H1 (cell line): Measurements from ENCODE around the gene FUBP3. TPM values are rescaled to one million over a fixed set of nuclear protein-coding genes. Genes with fewer than 3 reads are reported as not detected.

ENCODE experiments used
- CTCF ChIA-PET: fragments of 300-600 bp; sonication (Branson Sonifier 250); formaldehyde crosslinking; loops from one replicate; lab custom pipeline; 2021; ENCODE audit not compliant: partially characterized antibody; lab: Charles Lee
- POLR2A ChIA-PET: fragments of 300-600 bp; sonication (Branson Sonifier 250); formaldehyde crosslinking; loops from one replicate; lab custom pipeline; 2021; ENCODE audit warnings: inconsistent platforms; ENCODE audit not compliant: partially characterized antibody; lab: Charles Lee
- DNase-seq, 2 experiments: peaks; one replicate each; pipeline versions ENCODE4 v3.0.0 to v3.0.0-alpha.2; 2010 to 2022; ENCODE audit warnings: low spot score in 2 of 2, low read depth in 1 of 2, mixed read lengths in 1 of 2
- FAIRE-seq: peaks from 2 replicates; lab custom pipeline; 2011; peaks lifted over from hg19 to GRCh38; lab: Jason Lieb, UNC
- H2AFZ ChIP-seq: 2 replicates; pipeline ENCODE4 v1.8.1; 2012; ENCODE audit warnings: low read length, inconsistent platforms
- H2AK5ac ChIP-seq: 2 replicates; pipeline ENCODE4 v1.6.1; 2013; ENCODE audit warnings: low read depth, low read length
- H2BK120ac ChIP-seq: replicated peaks from 2 replicates; pipeline ENCODE3; 2013; ENCODE audit warnings: low read depth, low read length, inconsistent platforms
- H2BK12ac ChIP-seq: 2 replicates; pipeline ENCODE4 v1.6.1; 2013; ENCODE audit warnings: low read depth, low read length
- H2BK15ac ChIP-seq: 2 replicates; pipeline ENCODE4 v1.6.1; 2013; ENCODE audit warnings: low read length
- H2BK20ac ChIP-seq: 2 replicates; pipeline ENCODE4 v1.6.1; 2013; ENCODE audit warnings: low read length
- H2BK5ac ChIP-seq: 2 replicates; pipeline ENCODE4 v1.6.1; 2013; ENCODE audit warnings: low read depth, low read length
- H3K14ac ChIP-seq: 2 replicates; pipeline ENCODE4 v1.6.1; 2013; ENCODE audit warnings: inconsistent platforms; ENCODE audit not compliant: insufficient read length
- H3K18ac ChIP-seq: 2 replicates; pipeline ENCODE4 v1.6.1; 2013; ENCODE audit warnings: low read length; ENCODE audit errors: extremely low read depth
- H3K23ac ChIP-seq: 2 replicates; pipeline ENCODE4 v1.6.1; 2013; ENCODE audit warnings: inconsistent platforms; ENCODE audit not compliant: insufficient read length
- H3K23me2 ChIP-seq: 2 replicates; pipeline ENCODE4 v1.6.1; 2013; ENCODE audit warnings: low read depth, low read length
- H3K27ac ChIP-seq: 2 replicates; pipeline ENCODE4 v1.6.1; 2011; ENCODE audit warnings: low read depth, low read length, inconsistent platforms
- H3K27me3 ChIP-seq, 4 experiments: replicated peaks in 1 of 4; 1 replicate in 1 of 4; 2 replicates in 3 of 4; pipeline versions ENCODE4 v1.6.1 to v1.8.1; 2011 to 2013; ENCODE audit warnings: low read length in 3 of 4, mild to moderate bottlenecking in 3 of 4, inconsistent platforms in 2 of 4, mixed read lengths in 2 of 4, moderate library complexity in 1 of 4; ENCODE audit not compliant: control insufficient read depth in 3 of 4, insufficient read depth in 3 of 4; ENCODE audit errors: extremely low read depth in 1 of 4
- H3K36me3 ChIP-seq, 4 experiments: 2 replicates each; pipeline versions ENCODE4 v1.6.1 to v1.8.1; 2011 to 2013; ENCODE audit warnings: mild to moderate bottlenecking in 4 of 4, low read length in 3 of 4, moderate library complexity in 2 of 4, control low read depth in 1 of 4, inconsistent platforms in 1 of 4; ENCODE audit not compliant: insufficient read depth in 4 of 4, control insufficient read depth in 2 of 4
- H3K4ac ChIP-seq: replicated peaks from 2 replicates; pipeline ENCODE3; 2013; ENCODE audit warnings: low read length, low read depth, mixed read lengths, inconsistent platforms; ENCODE audit not compliant: insufficient read length
- H3K4me1 ChIP-seq, 4 experiments: replicated peaks in 1 of 4; 1 replicate in 1 of 4; 2 replicates in 3 of 4; pipeline versions ENCODE4 v1.6.1 to v1.8.1; 2011 to 2013; ENCODE audit warnings: low read length in 3 of 4, inconsistent platforms in 2 of 4, mixed read lengths in 1 of 4; ENCODE audit not compliant: insufficient read depth in 4 of 4, control insufficient read depth in 3 of 4
- H3K4me2 ChIP-seq, 2 experiments: 2 replicates each; pipeline versions ENCODE4 v1.6.1 to v1.8.1; 2011 to 2013; ENCODE audit warnings: low read depth in 2 of 2, low read length in 2 of 2, control low read depth in 1 of 2, inconsistent platforms in 1 of 2, mild to moderate bottlenecking in 1 of 2; ENCODE audit not compliant: insufficient read depth in 1 of 2
- H3K4me3 ChIP-seq, 4 experiments: fragments of 200-600, 300-600 bp in 1 of 4; sonication (generic), shearing (Covaris generic), sonication (Bioruptor Twin) in 1 of 4; 2 replicates each; pipeline versions ENCODE4 v1.5.1 to v1.8.1; 2011 to 2016; ENCODE audit warnings: low read length in 4 of 4, low read depth in 3 of 4, control low read depth in 2 of 4, inconsistent platforms in 2 of 4, mild to moderate bottlenecking in 2 of 4, mixed read lengths in 1 of 4, moderate library complexity in 1 of 4; ENCODE audit not compliant: insufficient read depth in 2 of 4; ENCODE audit errors: extremely low read depth in 1 of 4
- H3K56ac ChIP-seq: replicated peaks from 2 replicates; pipeline ENCODE3; 2013; ENCODE audit warnings: low read depth, mild to moderate bottlenecking, mixed read lengths, low read length, inconsistent platforms; ENCODE audit not compliant: insufficient read length
- H3K79me1 ChIP-seq: 2 replicates; pipeline ENCODE4 v1.6.1; 2013; ENCODE audit warnings: low read depth, low read length, control low read depth
- H3K79me2 ChIP-seq, 2 experiments: 2 replicates each; pipeline versions ENCODE4 v1.6.1 to v1.8.1; 2012 to 2013; ENCODE audit warnings: low read length in 2 of 2, mild to moderate bottlenecking in 2 of 2, inconsistent platforms in 1 of 2; ENCODE audit not compliant: insufficient read depth in 2 of 2, control insufficient read depth in 1 of 2
- H3K9ac ChIP-seq, 4 experiments: replicated peaks in 1 of 4; 1 replicate in 1 of 4; 2 replicates in 3 of 4; pipeline versions ENCODE4 v1.6.1 to v1.8.1; 2011 to 2013; ENCODE audit warnings: low read depth in 3 of 4, low read length in 3 of 4, control low read depth in 2 of 4, mild to moderate bottlenecking in 2 of 4, moderate library complexity in 2 of 4, inconsistent platforms in 1 of 4; ENCODE audit errors: extremely low read depth in 1 of 4
- H3K9me3 ChIP-seq, 2 experiments: 2 replicates each; pipeline versions ENCODE4 v1.6.1 to v1.8.1; 2012 to 2013; ENCODE audit warnings: mild to moderate bottlenecking in 2 of 2, moderate library complexity in 2 of 2, control low read depth in 1 of 2, inconsistent platforms in 1 of 2, low read depth in 1 of 2, low read length in 1 of 2, mixed read lengths in 1 of 2; ENCODE audit not compliant: insufficient read depth in 2 of 2
- H4K20me1 ChIP-seq, 2 experiments: replicated peaks in 1 of 2; 2 replicates each; pipeline versions ENCODE3 to v1.8.1; 2011 to 2013; ENCODE audit warnings: inconsistent platforms in 2 of 2, low read length in 2 of 2, mild to moderate bottlenecking in 1 of 2; ENCODE audit not compliant: insufficient read depth in 2 of 2, control insufficient read depth in 1 of 2
- H4K5ac ChIP-seq: 2 replicates; pipeline ENCODE4 v1.6.1; 2013; ENCODE audit warnings: low read length, low read depth, mixed read lengths, inconsistent platforms; ENCODE audit not compliant: insufficient read length
- H4K8ac ChIP-seq: 2 replicates; pipeline ENCODE4 v1.8.0; 2013; ENCODE audit warnings: mild to moderate bottlenecking, moderate library complexity, low read length, inconsistent platforms; ENCODE audit not compliant: insufficient read depth; ENCODE audit errors: extremely low read depth
- H4K91ac ChIP-seq: replicated peaks from 2 replicates; pipeline ENCODE3; 2013; ENCODE audit warnings: low read length, mixed read lengths, inconsistent platforms; ENCODE audit not compliant: insufficient read length
- BRCA1 ChIP-seq: IDR thresholded peaks from 2 replicates; pipeline ENCODE4 v1.6.1; 2012; ENCODE audit warnings: low read depth, low read length, improper control_type of control experiment
- JUND ChIP-seq: IDR thresholded peaks from 2 replicates; pipeline ENCODE4 v1.6.1; 2011; ENCODE audit warnings: mild to moderate bottlenecking, improper control_type of control experiment, low read length
- KDM5A ChIP-seq: fragments of 200-600 bp; IDR thresholded peaks from 2 replicates; pipeline ENCODE4 v1.7.1; 2012; ENCODE audit warnings: mild to moderate bottlenecking, low read length, inconsistent platforms, mixed read lengths
- NANOG ChIP-seq: IDR thresholded peaks from 2 replicates; pipeline ENCODE4 v1.6.1; 2011; ENCODE audit warnings: low read length, low read depth, mild to moderate bottlenecking, inconsistent platforms; ENCODE audit not compliant: insufficient read depth, poor library complexity, severe bottlenecking
- SAP30 ChIP-seq: fragments of 300-600 bp; sonication (generic); IDR thresholded peaks from 2 replicates; pipeline ENCODE4 v1.7.1; 2012; ENCODE audit warnings: low read length, moderate library complexity, mild to moderate bottlenecking, inconsistent platforms; ENCODE audit not compliant: insufficient read depth, insufficient replicate concordance
- SIX5 ChIP-seq: IDR thresholded peaks from 2 replicates; pipeline ENCODE4 v1.6.1; 2011; ENCODE audit warnings: mild to moderate bottlenecking, low read depth, low read length
- SP2 ChIP-seq: IDR thresholded peaks from 2 replicates; pipeline ENCODE4 v1.6.1; 2012; ENCODE audit warnings: mild to moderate bottlenecking, low read length, inconsistent platforms
- TEAD4 ChIP-seq: IDR thresholded peaks from 2 replicates; pipeline ENCODE4 v1.6.1; 2012; ENCODE audit warnings: low read depth, low read length, inconsistent platforms, mixed read lengths
- YY1 ChIP-seq: IDR thresholded peaks from 2 replicates; pipeline ENCODE4 v1.6.1; 2011; ENCODE audit warnings: low read depth, mild to moderate bottlenecking, low read length
- WGBS, 2 experiments: shearing (Covaris generic) in 1 of 2; methylation state at CpG; one replicate each; pipeline versions ENCODE4 v1.1.6 to v1.1.7; 2013 to 2015; ENCODE audit warnings: low lambda C conversion rate in 2 of 2, mixed read lengths in 2 of 2, inconsistent platforms in 1 of 2, low coverage in 1 of 2, missing lambda C conversion rate in 1 of 2; ENCODE audit not compliant: insufficient replicate concordance in 2 of 2, insufficient coverage in 1 of 2, insufficient read length in 1 of 2; ENCODE audit errors: extremely low coverage in 1 of 2, missing lambda C conversion rate in 1 of 2; 5-methylcytosine and 5-hydroxymethylcytosine counted together
- polyA plus RNA-seq, 7 experiments: library from polyadenylated mRNA; depleted of rRNA in 3 of 7; stranded (reverse) in 5 of 7; unstranded in 2 of 7; fragments of >200 nt in 5 of 7; fragments of 200-250 nt in 2 of 7; gene quantifications; 1 replicate in 5 of 7; 2 replicates in 1 of 7; 4 replicates in 1 of 7; pipeline versions ENCODE4 v1.2.1 to v1.2.3, GENCODE V29; 2011 to 2013; ENCODE audit warnings: missing spikeins in 2 of 7, mixed read lengths in 2 of 7
- total RNA-seq: library from RNA; stranded (reverse); fragmentation: NEBNext Ultra II Directional; extraction: Animal tissue kit (Norgen Biotek cat#: 25700); gene quantifications from 2 replicates; pipeline ENCODE4 v1.2.1, GENCODE V29; 2021
- TF ChIP-seq, protein P1 (sequence below): IDR thresholded peaks from 2 replicates; pipeline ENCODE4 v1.6.1; 2011; ENCODE audit warnings: low read depth, mild to moderate bottlenecking, low read length; ENCODE audit not compliant: insufficient read depth

Gene FUBP3
- total and polyA plus RNA-seq, 2 of the 8 experiments (the other 6 are each of a cell fraction or from before 2014, with no cell fraction given) = 23.7 to 76.4 TPM

DNA sequence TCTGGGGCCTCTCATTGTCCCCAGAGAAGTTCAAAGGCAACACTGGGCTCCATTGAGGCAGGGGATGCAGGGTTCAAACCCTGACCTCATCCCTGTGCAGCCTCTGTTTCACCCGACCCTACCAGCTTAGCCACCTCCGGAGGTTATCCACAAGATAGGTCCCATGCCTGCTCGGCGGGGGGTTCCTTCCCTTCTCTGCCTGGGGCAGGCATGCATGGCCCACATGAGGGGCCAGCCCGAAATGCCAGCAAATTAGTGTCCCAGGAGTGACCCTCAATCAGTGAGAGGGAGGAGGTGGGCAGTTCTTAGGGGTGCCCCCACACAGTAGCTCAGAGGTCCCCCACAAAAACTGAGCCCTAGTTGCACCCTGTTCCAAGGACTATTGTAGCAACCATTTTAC is 24.8 kb upstream of the FUBP3 start:
- CTCF ChIA-PET = interaction anchor here (2.1 kb wide), 1 partner anchor 40 kb away, joined by 5 read pairs; no protein-coding TSS in a partner anchor

More for the DNA sequence above, 24.8 kb upstream of the FUBP3 start:
- Histone ChIP-seq H4K20me1 (no peaks in the 10 kb centered on the region), H3K56ac (no peak overlapping the region), H3K27ac (no peak overlapping the region), H2BK12ac (no peak overlapping the region), H3K27me3 (no peaks in the 10 kb centered on the region), H4K5ac (no peak overlapping the region), H2BK5ac (no peak overlapping the region), H3K9ac (no peak overlapping the region), H2BK120ac (no peak overlapping the region), H3K79me2 (no peaks in the 10 kb centered on the region), H3K36me3 (no peaks in the 10 kb centered on the region), H3K23me2 (no peaks in the 10 kb centered on the region), H4K91ac (no peak overlapping the region), H2BK15ac (no peak overlapping the region), H2AFZ (no peak overlapping the region), H3K9me3 (peaks cover 2% of the 10 kb centered on the region in 2 experiments; a peak in 2 of 4 replicates), H2AK5ac (no peak overlapping the region), H3K4me1 (no peaks in the 10 kb centered on the region), H3K14ac (no peak overlapping the region), H4K8ac (no peak overlapping the region), H3K4me3 (no peak overlapping the region), H3K4ac (no peak overlapping the region), H3K18ac (no peak overlapping the region), H2BK20ac (no peak overlapping the region), H3K79me1 (no peaks in the 10 kb centered on the region), H3K23ac (no peak overlapping the region), H3K4me2 (no peak overlapping the region)
- 92% methylated on average over 5 of the region's 5 CpGs; no CpG with 5 or more reads in 1 of the 2 experiments for WGBS, 2 experiments
- DNase-seq (no peak), FAIRE-seq (no peak)
- POLR2A ChIA-PET = interaction anchor here (0.9 kb wide), 1 partner anchor 9 kb away, joined by 3 read pairs; no protein-coding TSS in a partner anchor
- TF ChIP-seq SP2 (no peak), SAP30 (no peak), NANOG (no peak), YY1 (no peak), KDM5A (no peak), TEAD4 (no peak), JUND (no peak), BRCA1 (no peak), SIX5 (no peak)
- TF ChIP-seq, protein P1, sequence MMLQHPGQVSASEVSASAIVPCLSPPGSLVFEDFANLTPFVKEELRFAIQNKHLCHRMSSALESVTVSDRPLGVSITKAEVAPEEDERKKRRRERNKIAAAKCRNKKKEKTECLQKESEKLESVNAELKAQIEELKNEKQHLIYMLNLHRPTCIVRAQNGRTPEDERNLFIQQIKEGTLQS = no peak
